Measurements from ENCODE around the gene ACSF3. TPM values are rescaled to one million over a fixed set of nuclear protein-coding genes. Genes with fewer than 3 reads are reported as not detected.

ACSF3 gene
- total RNA-seq, 1 experiment from 2014 or later = 54.9 TPM

- H3K27ac Mint-ChIP-seq (ENCODE audit: unreplicated experiment) = no peak overlapping the region
- DNase-seq = no peak
- no peak for TF ChIP-seq CTCF (IDR thresholded peaks at IDR 0.05; ENCODE audit: unreplicated experiment)
- no peaks in the 10 kb centered on the region for H3K4me1 Mint-ChIP-seq (ENCODE audit: low read depth, unreplicated experiment)
- no peaks in the 10 kb centered on the region for H3K27me3 Mint-ChIP-seq (ENCODE audit: unreplicated experiment)
- H3K36me3 Mint-ChIP-seq (ENCODE audit: insufficient read depth, unreplicated experiment) = peaks cover 21% of the 10 kb centered on the region
- CTCF ChIA-PET = no interaction called here
- no peaks in the 10 kb centered on the region for H3K9me3 Mint-ChIP-seq (ENCODE audit: low read depth, unreplicated experiment)
- intact Hi-C loops (cut with micrococcal nuclease; ENCODE audit: unreplicated experiment) = no loop called here
- BruUV-seq (replicated peaks) = no TSS peak
- H3K4me3 Mint-ChIP-seq (ENCODE audit: low read depth, unreplicated experiment) = no peak overlapping the region
These were observed 14.8 kb downstream of the ACSF3 start for GRCh38 chr16:89108416-89108815.

- Mint-ChIP-seq H3K9me3 (ENCODE audit: low read depth, unreplicated experiment) (no peaks in the 10 kb centered on the region), H3K4me1 (ENCODE audit: low read depth, unreplicated experiment) (no peaks in the 10 kb centered on the region), H3K36me3 (ENCODE audit: insufficient read depth, unreplicated experiment) (peaks cover 13% of the 10 kb centered on the region), H3K27ac (ENCODE audit: unreplicated experiment) (no peak overlapping the region), H3K4me3 (ENCODE audit: low read depth, unreplicated experiment) (no peak overlapping the region), H3K27me3 (ENCODE audit: unreplicated experiment) (no peaks in the 10 kb centered on the region)
- intact Hi-C loops (cut with micrococcal nuclease; ENCODE audit: unreplicated experiment) = no loop called here
- TF ChIP-seq CTCF (IDR thresholded peaks at IDR 0.05; ENCODE audit: unreplicated experiment) = no peak
- BruUV-seq (replicated peaks) = no TSS peak
- DNase-seq = no peak
- CTCF ChIA-PET = no interaction called here
These were observed 17.0 kb downstream of the ACSF3 start for GRCh38 chr16:89110641-89111040.

- no peak for DNase-seq
- TF ChIP-seq CTCF (IDR thresholded peaks at IDR 0.05; ENCODE audit: unreplicated experiment) = no peak
- peaks cover 8% of the 10 kb centered on the region for H3K36me3 Mint-ChIP-seq (ENCODE audit: insufficient read depth, unreplicated experiment)
- no peaks in the 10 kb centered on the region for H3K9me3 Mint-ChIP-seq (ENCODE audit: low read depth, unreplicated experiment)
- H3K4me3 Mint-ChIP-seq (ENCODE audit: low read depth, unreplicated experiment) = no peak overlapping the region
- intact Hi-C loops (cut with micrococcal nuclease; ENCODE audit: unreplicated experiment) = no loop called here
- no TSS peak for BruUV-seq (replicated peaks)
- CTCF ChIA-PET = no interaction called here
- no peak overlapping the region for H3K27ac Mint-ChIP-seq (ENCODE audit: unreplicated experiment)
- no peaks in the 10 kb centered on the region for H3K4me1 Mint-ChIP-seq (ENCODE audit: low read depth, unreplicated experiment)
- H3K27me3 Mint-ChIP-seq (ENCODE audit: unreplicated experiment) = no peaks in the 10 kb centered on the region
These were observed 17.6 kb downstream of the ACSF3 start for GRCh38 chr16:89111263-89111662.

- H3K9me3 Mint-ChIP-seq (ENCODE audit: low read depth, unreplicated experiment) = no peaks in the 10 kb centered on the region
- no peak overlapping the region for H3K4me3 Mint-ChIP-seq (ENCODE audit: low read depth, unreplicated experiment)
- no peak for TF ChIP-seq CTCF (IDR thresholded peaks at IDR 0.05; ENCODE audit: unreplicated experiment)
- intact Hi-C loops (cut with micrococcal nuclease; ENCODE audit: unreplicated experiment) = no loop called here
- no peaks in the 10 kb centered on the region for H3K4me1 Mint-ChIP-seq (ENCODE audit: low read depth, unreplicated experiment)
- no peaks in the 10 kb centered on the region for H3K27me3 Mint-ChIP-seq (ENCODE audit: unreplicated experiment)
- BruUV-seq (replicated peaks) = no TSS peak
- CTCF ChIA-PET = no interaction called here
- DNase-seq = no peak
- H3K27ac Mint-ChIP-seq (ENCODE audit: unreplicated experiment) = no peak overlapping the region
- H3K36me3 Mint-ChIP-seq (ENCODE audit: insufficient read depth, unreplicated experiment) = peaks cover 3% of the 10 kb centered on the region
These were observed 18.9 kb downstream of the ACSF3 start for GRCh38 chr16:89112377-89113151.

All from Calu3 (cell line).